HK-2 (cell line): ENCODE results near the gene SLC16A12.
"Not testable (repeated sequence)": the region's sequence is repeated elsewhere in the genome, so short reads cannot be mapped to it uniquely, and the experiment has no call there.

Source experiments
- DNase-seq: peaks from one replicate; pipeline ENCODE4 v3.0.0-alpha.2; 2018; ENCODE audit not compliant: unreplicated experiment

The SLC16A12 gene

DNA sequence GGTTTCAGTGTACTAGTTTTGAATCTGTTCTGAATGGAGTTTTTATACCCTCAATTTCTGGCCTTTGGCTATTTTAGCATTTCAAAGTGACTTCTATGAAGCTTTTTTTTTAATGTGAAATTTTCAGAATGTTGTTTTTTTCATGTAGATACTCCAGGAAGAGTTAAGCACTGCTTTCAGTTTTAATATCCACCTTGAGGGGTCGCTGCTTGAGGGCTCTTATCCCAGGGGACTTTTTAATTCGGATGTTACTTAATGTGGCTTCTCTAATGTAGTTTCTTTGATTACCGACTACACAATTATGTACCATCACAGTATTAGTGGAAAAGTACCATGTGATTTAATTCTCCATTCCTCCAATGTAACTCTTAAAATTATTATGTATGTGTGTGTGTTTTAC is 115.8 kb downstream of the SLC16A12 start:
- no peak for DNase-seq

DNA sequence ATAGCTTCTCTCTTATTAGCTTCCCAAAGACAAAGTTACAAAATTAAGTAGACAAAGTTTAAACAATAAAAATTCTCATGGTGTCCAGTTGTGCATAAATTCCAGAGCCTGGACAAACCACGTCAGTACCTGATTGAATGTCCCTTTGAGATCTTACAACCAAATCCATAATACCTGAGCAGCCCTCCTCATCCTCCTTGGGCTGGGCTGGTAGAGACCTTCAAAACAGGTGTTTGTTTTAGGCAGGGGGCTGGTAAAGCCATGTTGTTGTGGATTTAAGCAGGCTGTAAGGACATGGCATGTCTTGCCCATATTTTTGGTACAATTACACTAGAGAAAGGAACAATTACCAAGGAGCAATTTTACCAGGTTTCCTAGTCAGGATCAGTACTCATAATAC is 118.9 kb downstream of the SLC16A12 start:
- DNase-seq: no peak

DNA sequence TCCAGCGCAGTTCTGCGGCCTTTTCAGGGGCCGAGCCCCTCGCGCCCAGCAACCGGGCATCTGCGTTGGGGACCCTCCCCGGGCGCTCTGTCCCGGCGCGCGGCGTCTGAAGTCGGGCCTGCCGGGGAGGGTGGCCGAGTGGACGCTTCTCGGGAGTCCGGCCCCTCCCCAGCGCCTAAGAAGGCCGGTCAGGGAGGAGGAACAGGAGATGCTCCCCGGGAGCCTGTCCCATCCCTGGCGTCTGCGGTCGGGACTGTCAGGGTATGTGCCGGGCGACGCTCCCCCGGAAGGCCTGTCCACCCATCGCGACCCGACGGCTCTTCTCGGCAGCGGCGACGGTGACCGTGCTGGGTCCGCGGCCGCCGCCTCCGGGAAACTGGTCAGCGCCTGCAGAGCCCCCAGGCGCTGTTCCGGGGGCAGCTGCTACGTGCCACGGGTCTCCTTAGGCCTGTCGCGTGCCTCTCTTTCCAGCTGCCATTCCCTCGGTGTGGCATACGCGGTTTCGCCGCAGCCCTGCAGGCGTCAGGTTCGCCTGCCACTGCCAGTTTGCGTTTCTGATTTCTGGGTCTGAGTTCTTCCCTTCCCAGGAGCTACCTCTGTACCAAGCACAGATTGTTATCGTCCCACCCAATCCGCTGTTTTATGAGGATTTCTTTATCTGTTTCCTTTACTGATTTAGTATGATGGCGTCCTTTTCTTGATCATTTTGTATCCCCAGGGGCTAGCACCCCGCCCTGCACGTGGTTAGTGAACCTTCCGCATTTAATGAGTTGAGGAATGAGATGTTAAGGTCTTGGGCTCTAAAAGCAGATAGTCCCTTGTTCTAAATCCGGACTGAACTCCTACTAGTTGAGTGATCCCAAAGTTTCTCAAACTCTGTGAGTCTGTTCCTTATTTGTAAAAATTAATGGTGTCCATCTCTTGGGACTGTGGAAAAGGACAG is 120.2 kb downstream of the SLC16A12 start:
- DNase-seq: peak; percentile 67

DNA sequence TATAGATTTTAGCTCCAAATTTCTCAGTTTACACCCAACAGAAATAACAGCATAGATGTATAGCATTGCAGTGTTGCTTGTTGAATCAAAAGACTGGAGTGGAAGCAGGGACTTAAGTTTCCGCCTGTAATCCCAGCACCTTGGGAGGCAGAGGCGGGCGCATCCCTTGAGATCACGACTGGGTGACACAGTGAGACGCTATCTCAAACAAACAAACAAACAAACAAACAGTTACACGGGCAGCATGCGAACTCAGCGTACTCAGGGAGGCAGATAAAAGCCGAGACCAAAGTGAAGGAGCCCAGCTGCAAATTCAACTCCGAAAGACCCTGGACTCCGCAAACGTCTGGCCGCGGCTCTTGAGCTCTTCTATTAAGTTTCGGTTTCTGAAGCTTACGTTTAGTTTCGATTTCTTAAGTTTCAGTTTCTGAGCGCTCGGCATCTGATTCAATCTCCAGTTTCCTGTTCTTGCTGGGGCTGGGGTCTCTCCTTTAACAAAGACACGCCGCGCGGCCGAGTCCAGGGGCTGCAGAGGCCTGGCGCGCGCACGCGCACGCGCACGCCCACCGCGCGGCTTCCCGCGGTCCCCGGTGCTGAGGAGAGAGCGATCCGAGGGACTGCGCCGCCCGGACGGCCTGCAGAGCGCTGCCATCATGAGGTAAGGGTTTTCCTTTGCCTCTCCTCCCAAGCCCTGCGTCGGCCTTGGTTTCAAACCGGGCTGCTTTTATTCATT is 121.1 kb downstream of the SLC16A12 start, which contains the start of gene IFIT5:
IFIT5 (plus strand) TSS at position 423 of the 733 bp plus-strand sequence; CDS start at position 654, 231 bp downstream.
- DNase-seq: peak; percentile 75

DNA sequence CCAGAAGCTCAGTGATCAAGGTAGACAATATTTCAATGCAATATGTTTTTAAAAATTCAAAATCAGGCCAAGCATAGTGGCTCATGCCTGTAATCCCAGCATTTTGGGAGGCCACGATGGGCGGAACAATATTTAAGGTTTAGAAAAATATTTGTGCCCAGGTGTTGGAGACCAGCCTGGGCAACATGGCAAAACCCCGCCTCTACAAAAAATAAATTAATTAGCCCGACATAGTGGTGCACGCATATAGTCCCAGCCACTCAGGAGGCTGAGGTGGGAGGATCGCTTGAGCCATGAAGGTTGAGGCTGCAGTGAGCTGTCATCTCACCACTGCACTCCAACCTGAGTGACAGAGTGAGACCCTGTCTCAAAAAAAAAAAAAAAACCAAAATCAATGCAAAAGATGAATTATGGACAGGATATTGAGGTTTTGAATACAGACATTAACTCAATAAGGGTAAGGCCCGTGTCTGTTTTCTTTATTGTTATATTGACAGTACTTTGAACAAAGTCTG is 121.9 kb downstream of the SLC16A12 start:
- DNase-seq: no peak

DNA sequence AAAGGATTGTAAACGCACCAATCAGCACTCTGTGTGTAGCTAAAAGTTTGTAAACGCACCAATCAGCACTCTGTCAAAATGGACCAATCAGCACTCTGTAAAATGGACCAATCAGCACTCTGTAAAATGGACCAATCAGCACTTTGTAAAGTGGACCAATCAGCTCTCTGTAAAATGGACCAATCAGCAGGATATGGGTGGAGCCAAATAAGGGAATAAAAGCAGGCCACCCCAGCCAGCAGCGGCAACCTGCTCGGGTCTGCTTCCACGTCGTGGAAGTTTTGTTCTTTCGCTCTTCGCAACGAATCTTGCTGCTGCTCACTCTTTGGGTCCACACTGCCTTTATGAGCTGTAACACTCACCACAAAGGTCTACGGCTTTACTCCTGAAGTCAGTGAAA is 123.1 kb downstream of the SLC16A12 start:
- not testable (repeated sequence) for DNase-seq

DNA sequence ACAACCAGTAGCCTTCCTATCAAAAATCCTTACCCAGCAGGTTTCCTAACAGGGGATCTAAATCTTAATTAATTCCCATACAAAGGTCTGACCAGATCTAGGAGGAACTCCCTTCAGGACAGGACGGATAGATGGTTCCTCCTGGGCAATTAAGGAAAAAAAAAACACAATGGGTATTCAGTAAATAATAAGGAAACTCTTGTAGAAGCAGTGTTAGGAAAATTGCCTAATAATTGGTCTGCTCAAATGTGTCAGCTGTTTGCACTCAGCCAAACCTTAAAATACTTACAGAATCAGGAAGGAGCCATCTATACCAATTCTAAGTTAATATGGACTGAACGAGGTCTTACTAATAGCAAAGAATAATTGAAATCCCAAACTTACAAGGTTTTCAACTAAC is 124.3 kb downstream of the SLC16A12 start:
- not testable (repeated sequence) for DNase-seq

DNA sequence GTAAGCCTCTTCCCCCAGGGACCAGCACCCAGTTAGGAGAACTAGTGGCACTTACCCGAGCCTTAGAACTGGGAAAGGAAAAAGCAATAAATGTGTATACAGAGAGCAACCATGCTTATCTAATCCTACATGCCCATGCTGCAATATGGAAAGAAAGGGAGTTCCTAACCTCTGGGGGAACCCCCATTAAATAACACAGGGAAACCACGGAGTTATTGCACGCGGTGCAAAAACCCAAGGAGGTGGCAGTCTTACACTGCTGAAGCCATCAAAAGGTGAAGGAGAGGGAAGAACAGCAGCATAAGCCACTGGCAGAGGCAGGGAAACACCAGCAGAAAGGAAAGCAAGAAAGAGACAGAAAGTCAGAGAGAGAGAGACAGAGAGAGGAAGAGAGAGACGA is 124.8 kb downstream of the SLC16A12 start:
- DNase-seq: not testable (repeated sequence)

DNA sequence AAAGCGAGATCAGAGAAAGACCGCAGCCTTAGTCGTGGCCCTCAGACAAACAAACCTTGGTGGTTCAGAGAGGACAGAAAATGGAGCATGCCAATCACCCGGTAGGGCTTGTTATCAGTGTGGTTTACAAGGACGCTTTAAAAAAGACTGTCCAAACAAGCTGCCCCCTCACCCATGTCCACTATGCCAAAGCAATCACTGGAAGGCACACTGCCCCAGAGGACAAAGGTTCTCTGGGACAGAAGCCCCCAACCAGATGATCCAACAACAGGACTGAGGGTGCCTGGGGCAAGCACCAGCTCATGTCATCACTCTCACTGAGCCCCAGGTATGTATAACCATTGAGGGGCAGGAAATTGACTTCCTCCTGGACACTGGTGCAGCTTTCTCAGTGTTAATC is 126.1 kb downstream of the SLC16A12 start:
- not testable (repeated sequence) for DNase-seq

DNA sequence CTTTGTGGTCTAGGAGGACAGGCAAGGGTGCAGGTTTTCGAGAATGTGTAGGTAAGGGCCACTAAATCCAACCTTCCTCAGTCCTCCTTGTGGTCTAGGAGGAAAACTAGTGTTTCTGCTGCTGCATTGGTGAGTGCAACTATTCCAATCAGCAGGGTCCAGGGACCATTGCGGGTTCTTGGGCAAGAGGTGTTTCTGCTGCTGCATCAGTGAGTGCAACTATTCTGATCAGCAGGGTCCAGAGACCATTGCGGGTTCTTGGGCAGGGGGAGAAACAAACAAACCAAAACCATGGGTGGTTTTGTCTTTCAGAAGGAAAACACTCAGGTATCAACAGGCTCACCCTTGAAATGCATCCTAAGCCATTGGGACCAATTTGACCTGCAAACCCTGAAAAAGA is 127.6 kb downstream of the SLC16A12 start:
- DNase-seq: not testable (repeated sequence)

DNA sequence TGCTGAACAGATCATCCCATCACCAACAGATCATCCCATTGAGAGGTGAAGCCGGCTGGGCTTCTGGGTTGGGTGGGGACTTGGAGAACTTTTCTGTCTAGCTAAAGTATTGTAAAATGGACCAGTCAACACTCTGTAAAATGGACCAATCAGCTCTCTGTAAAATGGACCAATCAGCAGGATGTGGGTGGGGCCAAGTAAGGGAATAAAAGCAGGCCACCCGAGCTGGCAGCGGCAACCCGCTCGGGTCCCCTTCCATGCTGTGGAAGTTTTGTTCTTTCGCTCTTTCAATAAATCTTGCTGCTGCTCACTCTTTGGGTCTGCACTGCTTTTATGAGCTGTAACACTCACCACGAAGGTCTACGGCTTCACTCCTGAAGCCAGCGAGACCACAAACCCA is 129.2 kb downstream of the SLC16A12 start:
- not testable (repeated sequence) for DNase-seq

DNA sequence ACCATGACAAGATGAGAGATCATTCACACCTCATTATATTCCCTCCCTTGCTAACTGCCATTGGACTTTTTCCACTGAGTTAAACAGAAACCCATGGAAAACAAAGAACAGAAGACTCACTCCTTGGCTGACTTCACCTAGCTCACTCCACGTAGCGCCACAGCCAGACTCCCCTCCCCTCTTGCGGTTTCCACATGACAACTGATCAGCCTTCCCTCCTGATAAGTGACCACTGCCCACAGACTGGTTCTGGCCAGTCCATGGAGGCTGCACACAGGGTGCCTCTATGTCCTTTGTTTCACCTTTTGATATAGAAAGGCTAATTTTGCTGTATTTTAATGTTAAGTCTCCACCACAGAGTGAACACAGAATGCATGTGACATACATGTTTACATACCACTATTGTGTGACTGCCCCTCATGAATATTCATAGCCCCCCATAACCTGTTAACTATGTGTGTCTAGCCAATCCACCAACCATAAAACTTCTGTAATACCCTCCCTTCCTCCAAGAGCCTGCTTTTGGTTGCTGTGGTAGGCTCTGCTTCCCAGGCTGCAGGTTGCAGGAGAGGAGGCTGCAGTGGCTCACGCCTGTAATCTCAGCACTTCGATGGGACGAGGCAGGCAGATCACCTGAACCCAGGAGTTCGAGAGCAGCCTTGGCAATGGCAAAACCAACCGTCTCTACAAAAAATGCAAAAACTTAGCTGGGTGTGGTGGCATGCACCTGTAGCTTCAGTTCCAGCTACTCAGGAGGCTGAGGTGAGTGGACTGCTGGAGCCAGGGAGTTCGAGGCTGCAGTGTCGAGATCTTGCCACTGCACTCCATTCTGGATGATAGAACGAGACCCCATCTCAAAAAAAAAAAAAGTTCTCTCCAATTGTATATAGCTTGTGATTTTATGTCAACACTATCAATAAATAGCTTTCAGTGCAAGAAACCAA is 131.0 kb downstream of the SLC16A12 start:
- DNase-seq: peak; percentile 37

DNA sequence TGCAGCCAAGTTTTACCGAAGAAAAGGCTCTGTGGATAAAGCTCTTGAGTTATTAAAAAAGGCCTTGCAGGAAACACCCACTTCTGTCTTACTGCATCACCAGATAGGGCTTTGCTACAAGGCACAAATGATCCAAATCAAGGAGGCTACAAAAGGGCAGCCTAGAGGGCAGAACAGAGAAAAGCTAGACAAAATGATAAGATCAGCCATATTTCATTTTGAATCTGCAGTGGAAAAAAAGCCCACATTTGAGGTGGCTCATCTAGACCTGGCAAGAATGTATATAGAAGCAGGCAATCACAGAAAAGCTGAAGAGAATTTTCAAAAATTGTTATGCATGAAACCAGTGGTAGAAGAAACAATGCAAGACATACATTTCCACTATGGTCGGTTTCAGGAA is 132.4 kb downstream of the SLC16A12 start:
- DNase-seq: no peak

DNA sequence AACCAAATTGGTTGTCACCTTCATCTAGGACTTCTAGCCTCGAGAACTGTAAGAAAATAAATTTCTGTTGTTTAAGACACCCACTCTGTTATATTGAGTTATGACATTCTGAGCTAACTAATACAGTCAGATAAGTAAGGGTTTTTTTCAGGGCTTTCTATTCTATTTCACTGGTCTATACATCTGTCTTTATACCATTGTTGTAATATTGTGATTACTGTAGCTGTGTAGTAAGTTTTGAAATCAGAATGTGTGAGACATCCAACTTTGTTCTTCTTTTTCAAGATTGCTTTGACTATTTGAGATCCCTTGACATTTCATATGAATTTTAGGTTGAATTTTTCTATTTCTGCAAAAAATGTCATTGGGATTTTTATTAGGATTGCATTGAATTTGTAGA is 135.4 kb downstream of the SLC16A12 start:
- DNase-seq: no peak

DNA sequence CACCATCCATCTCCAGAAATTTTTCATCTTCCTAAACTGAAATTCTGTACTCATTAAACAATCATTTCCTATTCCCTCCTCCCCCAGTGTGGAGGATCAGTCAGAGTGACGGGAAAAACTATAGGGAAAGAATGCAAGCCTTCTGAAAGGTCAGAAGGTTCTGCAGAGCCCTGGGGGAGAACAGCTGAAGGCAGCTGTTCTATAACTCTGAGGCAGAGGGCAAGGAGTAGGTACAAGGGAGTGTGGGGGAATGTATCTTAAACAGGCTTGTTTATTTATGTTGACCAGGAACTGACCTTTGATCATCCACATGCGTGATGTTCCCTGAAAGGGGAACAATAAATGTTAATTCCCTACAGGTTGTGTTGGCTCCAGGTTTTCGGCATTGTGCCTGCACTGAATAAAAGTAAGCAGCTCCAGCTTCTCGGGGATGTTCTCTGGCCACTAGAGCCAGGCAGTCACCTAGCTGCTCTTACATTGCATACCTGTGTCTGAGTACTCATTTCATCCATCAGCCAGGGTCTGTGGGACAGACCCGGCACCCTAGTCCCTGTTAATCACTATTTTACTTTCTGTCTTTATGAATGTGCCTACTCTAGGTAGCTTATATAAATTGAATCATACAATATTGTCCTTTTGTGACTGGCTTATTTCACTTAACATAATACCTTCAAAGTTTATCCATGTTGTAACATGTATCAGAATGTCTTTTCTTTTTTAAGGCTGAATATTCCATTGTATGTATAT is 137.2 kb downstream of the SLC16A12 start:
- no peak for DNase-seq

DNA sequence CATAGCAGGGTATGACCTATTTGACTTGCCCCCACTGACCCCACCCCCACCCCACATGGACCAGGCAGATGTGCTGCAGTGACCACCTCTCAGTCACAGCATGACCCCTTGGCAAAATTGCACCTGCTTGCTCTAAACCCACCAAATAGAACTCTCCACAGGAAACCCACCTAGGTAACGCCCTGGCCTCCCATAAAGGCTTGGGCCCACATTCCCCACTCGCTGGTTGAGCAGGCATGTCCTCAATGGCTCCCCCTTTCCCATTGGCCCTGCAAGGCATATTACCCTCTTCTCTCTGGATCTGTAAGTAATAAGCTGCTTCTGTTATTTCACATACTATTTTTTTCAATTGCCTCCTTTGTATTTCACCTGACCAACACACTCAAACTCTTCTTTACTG is 140.3 kb downstream of the SLC16A12 start:
- no peak for DNase-seq

DNA sequence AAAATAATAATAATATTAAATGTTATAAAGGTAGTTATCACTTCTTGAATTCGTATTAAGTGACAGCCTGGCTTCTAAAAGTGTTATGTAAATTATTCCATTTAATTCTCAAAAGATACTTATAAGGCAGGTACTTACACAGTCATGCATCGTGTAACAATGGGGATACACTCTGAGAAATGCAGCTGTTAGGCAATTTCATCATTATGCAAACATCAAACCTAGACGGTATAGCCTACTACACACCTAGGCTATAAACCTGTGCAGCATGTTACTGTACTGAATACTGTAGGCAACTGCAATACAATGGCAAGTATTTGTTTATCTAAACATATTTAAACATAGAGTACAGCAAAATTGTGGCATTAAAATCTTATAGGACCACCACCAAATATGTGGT is 141.5 kb downstream of the SLC16A12 start:
- no peak for DNase-seq

DNA sequence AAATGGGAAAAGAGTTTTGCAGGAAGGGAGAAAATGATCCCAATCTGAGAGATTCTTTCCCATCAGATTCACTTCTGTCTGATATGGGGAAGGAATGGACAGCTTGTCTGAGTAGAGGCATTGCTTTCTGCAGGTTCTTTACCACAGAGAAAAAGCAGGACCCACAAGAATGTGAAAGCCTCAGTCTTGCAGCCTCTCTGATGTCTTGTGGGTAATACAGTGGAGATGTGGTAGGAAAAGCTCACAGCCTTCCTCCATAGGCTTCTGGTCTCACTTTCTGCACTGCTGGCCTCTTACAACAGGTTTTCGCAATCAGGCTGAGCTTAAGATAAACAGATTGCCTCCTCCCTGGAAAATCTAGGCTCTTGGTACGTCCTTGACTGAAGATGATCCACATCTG is 142.4 kb downstream of the SLC16A12 start:
- DNase-seq: no peak

DNA sequence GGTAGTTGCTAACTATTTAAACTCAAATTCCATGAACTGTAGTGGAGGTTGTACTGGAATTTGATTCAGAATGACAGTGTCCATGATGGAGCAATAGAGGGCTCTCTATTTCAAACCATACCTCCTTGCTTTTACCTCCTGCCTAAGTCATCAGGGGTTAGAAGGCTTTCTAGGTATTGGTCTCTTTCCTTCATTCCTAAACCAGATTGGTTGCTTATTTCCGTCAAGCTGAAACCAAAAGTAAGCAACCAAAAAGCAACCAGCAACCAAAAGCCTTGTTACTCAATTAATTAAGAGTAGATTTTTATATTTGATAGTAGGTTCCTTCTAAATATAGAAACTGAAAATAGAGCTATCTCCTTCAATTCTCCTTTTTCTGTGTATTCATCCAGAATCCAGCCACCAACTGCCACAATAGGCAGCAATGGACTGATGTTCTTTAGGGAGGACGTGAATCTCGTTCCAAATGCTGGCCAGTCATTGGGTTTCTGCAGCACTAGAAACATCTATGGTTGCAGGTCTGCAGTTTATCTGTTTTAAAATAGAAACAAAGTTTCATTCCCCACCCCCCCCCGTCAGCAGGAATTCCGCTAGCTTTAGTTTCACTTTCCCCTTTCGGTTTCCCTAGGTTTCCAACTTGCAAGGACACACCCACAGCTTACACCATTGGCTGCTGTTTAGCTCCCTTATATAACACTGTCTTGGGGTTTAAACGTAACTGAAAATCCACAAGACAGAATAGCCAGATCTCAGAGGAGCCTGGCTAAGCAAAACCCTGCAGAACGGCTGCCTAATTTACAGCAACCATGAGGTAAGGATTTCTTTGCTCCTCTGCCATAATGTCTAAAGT is 143.3 kb downstream of the SLC16A12 start, which contains the start of gene IFIT1:
IFIT1 (plus strand) TSS at position 717 of the 850 bp plus-strand sequence; CDS start at position 807, 90 bp downstream.
- peak; percentile 39 for DNase-seq

DNA sequence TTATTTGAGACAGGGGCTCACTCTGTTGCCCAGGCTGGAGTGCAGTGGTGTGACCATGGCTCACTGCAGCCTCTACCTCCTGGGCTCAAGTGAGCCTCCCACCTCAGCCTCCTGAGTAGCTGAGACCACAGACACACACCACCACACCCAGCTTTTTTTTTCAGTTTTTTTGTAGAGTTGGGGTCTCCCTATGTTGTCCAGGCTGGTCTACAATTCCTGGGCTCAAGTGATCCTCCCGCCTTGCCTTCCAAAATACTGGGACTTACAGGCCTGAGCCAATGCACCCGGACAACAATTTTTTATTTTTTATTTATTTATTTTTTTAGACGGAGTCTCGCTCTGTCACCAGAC is 144.2 kb downstream of the SLC16A12 start:
- not testable (repeated sequence) for DNase-seq
